HG02885 (cell line): ENCODE results near the gene TMEM184A.

Experiments
- ATAC-seq: cut with Tn5 transposase; IDR thresholded peaks from one replicate; pipeline ENCODE4 v1.9.1; 2021; ENCODE audit warnings: mild to moderate bottlenecking; ENCODE audit not compliant: unreplicated experiment, poor library complexity

The TMEM184A gene

GRCh38 chr7:1541431-1542162 is 14.4 kb downstream of the TMEM184A start:
- no peak for ATAC-seq

DNA sequence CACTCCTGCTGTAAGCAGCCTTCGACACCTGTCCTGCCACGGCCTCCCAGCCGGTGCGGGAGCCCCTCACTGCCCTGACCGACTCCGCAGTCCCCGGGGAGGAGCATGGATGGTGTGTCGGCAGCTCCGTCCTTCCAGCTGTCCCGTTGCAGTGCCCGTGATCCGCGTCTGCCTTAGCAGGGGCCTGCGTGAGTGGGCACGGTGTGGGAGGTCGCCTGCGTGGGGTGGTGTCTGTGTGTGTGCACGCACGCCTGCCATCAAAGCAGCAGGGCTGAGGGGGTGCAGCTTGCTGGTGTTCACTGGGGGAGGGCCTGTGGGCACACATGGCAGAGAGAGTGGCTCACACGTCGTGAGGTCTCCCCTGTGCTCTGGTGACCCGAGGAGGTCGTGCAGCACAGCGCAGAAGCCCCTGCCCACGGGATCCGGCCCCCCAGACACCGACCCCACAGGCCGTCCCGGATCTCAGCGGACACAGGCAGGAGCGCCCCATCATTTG is 15.2 kb downstream of the TMEM184A start:
- ATAC-seq = no peak

DNA sequence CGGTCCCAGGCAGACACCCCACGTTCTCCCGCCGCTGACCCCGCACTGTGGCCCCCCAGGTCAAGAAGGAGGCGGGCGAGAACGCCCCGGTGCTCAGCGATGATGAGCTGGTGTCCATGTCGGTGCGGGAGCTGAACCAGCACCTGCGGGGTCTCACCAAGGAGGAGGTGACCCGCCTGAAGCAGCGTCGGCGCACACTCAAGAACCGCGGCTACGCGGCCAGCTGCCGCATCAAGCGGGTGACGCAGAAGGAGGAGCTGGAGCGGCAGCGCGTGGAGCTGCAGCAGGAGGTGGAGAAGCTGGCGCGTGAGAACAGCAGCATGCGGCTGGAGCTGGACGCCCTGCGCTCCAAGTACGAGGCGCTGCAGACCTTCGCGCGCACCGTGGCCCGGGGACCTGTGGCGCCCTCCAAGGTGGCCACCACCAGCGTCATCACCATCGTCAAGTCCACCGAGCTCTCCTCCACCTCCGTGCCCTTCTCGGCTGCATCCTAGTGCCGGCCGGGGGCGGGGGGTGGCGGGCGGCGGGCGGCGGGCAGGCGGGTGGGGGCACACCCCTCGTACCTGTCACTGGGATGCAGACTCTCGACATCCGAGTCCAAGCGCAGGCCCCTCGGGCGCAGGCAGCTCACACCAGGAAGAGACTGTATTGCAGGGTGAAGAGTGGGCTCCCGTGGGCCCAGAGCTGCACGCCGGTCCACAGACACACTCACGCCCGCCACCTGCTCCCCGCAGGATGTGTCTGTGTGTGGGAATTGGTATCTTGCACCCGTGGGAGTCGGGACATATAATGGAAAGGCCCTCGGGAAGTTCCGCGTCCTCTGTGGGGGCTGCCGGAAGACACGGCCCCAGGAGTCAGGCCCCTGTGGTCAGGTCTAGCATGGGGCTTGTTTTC is 15.9 kb downstream of the TMEM184A start:
- no peak for ATAC-seq

- ATAC-seq = no peak
These were observed 16.7 kb downstream of the TMEM184A start for GRCh38 chr7:1539181-1539881.

GRCh38 chr7:1538544-1539180 is 17.3 kb downstream of the TMEM184A start:
- ATAC-seq = no peak

GRCh38 chr7:1537535-1538412 is 18.2 kb downstream of the TMEM184A start:
- no peak for ATAC-seq

DNA sequence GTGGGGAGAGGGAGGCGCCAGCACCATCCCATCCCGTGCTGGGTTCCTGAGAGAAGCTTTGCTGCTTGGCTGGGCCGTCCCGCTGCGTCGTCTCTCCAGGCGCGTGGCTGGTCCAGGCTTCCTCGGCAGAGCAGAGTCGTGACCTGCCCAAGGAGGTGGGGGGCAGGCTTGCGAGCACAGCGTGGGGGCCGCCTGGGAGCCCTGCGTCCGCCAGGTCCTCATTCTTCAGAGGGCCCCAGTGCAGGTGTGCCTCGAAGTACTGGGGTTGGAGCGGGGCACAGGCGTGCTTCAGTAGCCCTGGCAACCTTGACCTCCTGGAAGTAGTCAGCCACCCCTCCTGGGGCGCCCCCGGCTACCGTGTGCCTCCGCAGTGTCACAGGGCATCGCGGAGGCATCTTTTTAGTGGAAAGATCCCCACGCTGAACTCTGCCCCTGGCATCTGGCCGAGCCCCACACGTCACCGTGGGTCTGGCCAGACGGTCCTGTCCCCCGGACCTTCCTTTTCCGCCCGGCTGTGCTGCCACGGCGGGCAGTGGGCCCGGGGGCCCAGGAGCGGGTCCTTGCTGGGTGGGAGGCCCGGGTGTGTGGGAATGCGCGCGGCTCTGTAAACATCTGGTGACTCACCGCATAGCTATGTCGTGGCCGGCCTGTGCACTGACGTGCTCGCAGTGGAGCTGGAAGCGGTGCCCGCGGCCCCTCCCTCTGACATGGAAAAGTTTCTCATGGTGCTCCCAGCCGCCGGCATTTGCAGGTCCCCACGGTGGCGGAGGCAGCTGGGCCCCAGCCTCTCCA is 19.1 kb downstream of the TMEM184A start:
- ATAC-seq = no peak

DNA sequence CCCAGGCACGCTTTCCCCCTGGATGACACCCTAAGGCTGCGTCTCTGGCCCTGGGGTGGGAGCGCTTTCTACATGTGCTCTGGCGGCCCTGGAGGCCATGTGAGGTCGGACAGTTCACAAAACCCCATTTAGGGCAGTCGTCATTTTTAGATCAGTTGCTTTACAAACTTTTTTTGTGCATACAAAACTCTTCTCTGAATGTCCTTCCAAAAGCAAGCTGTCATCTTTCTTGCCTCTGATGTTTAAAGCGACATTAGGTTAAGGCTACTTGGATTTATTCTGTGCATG is 19.6 kb downstream of the TMEM184A start:
- no peak for ATAC-seq

DNA sequence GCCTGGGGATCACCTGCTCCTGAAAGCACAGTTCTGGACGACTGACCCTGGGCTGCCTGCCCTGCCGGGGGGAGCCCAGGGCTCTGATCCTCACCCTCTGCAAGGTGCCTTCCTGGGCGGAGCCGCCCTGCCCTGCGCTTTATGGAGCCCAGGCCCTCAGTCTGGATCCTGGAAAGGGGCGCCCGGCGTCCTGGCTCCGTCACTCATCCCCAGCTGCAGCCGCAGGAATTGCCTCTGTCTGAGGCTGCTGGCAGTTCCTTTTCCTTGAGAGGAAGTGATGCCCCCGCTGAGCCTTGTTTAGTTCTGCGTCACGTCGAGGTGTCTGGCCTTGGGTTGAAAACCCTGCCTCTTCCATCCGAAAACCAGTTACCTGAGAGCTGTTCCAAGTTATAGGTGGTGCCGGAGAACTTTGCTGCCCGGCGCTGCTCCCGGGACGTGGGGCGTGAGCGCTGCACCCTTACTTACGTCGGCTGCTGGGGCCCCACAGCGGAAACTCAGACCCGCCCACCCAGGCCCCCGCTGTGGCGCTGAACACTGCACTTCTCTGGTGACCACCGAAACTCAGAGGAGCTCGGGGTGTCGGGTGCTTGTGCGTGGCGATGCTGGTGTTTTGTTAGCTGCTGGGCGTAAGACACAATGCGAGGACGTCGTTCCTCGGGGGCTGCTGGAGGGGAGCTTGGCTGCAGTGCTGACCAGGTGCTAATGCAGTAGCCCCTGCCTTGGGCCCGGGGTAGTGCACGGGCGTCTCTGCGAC is 20.1 kb downstream of the TMEM184A start:
- ATAC-seq = no peak

DNA sequence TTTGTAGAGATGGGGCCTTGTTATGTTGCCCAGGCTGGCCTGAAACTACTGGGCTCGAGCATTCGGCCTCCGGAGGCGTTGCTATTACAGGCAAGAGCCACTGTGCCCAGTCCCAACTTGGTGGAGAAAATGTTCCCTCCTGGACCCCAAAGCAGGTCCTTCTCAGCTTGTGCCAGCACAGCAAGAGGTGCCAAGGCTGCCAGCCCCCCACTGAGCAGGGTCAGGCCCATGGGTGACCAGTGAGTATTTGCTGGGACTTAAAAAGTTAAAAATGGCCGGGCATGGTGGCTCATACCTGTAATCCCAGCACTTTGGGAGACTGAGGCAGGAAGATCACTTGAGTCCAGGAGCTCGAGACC is 20.9 kb downstream of the TMEM184A start:
- no peak for ATAC-seq

DNA sequence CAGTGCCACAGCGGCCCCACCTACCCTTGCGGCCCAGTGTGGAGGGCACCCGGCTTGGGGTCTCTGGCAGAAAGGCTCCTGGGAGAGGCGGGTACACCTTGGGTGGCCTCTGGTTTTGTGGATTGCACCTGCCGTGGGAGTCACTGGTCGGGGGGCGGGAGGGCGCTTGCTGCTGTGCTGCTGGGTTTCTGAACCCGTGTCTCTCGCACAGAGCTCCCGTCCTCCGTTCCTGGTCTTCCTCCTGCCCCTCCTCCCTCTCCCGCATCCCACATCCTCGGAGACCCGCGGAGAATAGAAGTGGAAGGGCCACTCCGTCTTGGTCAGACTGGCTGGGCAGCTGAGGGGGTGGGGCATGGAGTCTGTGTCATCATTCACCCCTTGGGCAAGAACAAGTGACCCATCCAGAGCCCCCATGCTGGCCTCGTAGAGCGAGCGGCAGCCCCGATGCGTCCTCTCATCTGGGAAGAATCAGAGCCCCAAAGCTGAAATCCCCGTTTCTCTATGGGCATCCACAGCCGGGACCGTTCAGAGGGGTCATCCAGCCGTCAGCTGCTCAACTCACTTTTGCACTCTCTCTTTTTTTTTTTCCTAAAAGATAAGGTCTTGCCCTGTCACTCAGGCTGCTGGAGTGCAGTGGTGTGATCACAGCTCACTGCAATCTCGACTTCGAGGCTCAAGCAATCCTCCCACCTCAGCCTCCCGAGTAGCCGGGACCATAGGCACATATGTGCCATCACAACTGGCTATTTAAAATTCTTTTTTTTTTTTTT is 21.5 kb downstream of the TMEM184A start:
- no peak for ATAC-seq

DNA sequence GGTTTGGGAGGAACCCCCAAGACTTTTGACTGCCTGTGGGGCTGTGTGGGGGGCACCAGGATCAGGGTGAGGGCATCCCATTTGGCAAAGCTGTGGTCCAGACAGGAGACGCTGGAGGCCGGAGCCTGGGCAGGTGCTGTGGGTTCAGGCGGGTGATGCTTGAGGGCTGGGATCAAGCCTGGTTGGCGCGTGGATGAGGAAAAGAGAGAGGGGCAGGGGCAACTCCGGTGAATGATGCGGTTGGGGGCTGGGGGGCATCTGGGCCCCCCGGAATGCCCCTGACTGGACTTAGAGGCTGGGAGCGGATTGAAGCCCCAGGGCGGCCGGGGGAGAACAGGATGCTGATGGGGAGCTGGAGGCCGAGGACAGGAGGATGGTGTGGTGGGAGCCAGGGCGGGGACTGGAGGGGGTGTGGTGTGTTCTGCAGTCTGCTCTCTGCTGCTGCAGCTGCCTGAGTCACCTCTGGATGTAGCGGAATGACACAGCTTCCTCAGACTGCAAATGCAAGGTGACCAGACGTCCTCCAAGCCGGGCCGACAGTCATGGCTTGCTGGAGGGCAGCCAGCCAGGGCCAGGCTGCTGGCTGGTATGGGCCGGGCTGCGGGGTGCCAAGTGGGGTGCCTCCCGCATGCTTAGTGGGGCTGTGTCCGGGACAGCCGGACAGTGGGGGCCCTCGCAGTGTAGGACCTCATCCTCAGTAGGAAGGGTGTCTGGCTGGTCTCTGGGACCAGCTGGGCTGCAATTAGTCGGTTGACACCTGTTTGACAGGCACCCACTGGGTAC is 22.3 kb downstream of the TMEM184A start:
- ATAC-seq = no peak

- no peak for ATAC-seq
These were observed 22.8 kb downstream of the TMEM184A start for GRCh38 chr7:1533255-1533546.

GRCh38 chr7:1532456-1533254 is 23.4 kb downstream of the TMEM184A start:
- ATAC-seq = no peak

DNA sequence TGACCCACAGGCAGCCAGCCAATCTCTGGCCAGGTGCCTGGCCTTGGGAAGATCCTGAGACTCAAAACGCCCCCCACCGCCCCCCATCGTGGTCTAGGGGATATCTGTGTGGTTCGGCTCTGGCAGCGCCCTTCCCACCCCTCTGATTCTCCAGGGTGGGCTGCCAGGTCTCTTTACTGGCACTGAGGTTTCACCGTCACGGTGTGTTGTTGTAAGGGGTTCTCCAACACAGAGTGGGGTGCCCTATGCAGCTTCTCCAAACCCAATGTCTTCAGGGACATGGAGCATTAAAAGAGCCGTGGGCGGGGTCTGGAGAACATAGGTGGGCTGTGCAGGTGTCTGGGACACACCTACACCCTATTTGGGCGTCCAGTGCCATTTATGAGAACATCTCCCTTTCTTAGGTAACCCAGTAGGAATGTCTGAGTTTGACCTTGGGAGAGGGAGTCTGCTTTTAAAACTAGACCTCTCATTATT is 24.0 kb downstream of the TMEM184A start:
- ATAC-seq = no peak
